NB4 (cell line): ENCODE measurements around the gene CBFA2T2.
A peak's percentile ranks its signal among the peaks of the same experiment; 100 is the strongest.
"Not testable (repeated sequence)": the region's sequence is repeated elsewhere in the genome, so short reads cannot be mapped to it uniquely, and the experiment has no call there.

Experiments
- DNase-seq: peaks from one replicate; pipeline ENCODE4 v3.0.0; 2010; ENCODE audit warnings: low read depth
- H3K4me3 ChIP-seq: one replicate; pipeline ENCODE4 v1.5.1; 2011; ENCODE audit warnings: mild to moderate bottlenecking, low read depth, low read length, moderate library complexity
- CTCF ChIP-seq: IDR thresholded peaks from one replicate; pipeline ENCODE4 v1.5.1; 2012; ENCODE audit warnings: low read depth, low read length
- MAX ChIP-seq: IDR thresholded peaks from 2 replicates; pipeline ENCODE4 v1.6.1; 2011; ENCODE audit warnings: low read depth, low read length
- MYC ChIP-seq: IDR thresholded peaks from 2 replicates; pipeline ENCODE4 v1.6.1; 2011; ENCODE audit warnings: low read depth, low read length
- POLR2A ChIP-seq: IDR thresholded peaks from 2 replicates; pipeline ENCODE4 v1.6.1; 2011; ENCODE audit warnings: mild to moderate bottlenecking; ENCODE audit not compliant: insufficient read length; ENCODE audit errors: extremely low read depth

Gene CBFA2T2

GRCh38 chr20:33636776-33637175 is 146.9 kb downstream of the CBFA2T2 start:
- H3K4me3 ChIP-seq: no peak overlapping the region
- TF ChIP-seq MYC: no peak
- no peak for TF ChIP-seq MAX
- no peak for TF ChIP-seq CTCF
- TF ChIP-seq POLR2A: no peak
- DNase-seq: no peak

GRCh38 chr20:33640287-33640686 is 150.4 kb downstream of the CBFA2T2 start:
- TF ChIP-seq MYC: no peak
- TF ChIP-seq POLR2A: no peak
- TF ChIP-seq MAX: no peak
- no peak for TF ChIP-seq CTCF
- DNase-seq: no peak
- no peak overlapping the region for H3K4me3 ChIP-seq

GRCh38 chr20:33644313-33645071 is 154.6 kb downstream of the CBFA2T2 start:
- no peak overlapping the region for H3K4me3 ChIP-seq
- DNase-seq: no peak
- TF ChIP-seq POLR2A (no peak), CTCF (no peak), MAX (no peak), MYC (no peak)

GRCh38 chr20:33645072-33645358 is 155.1 kb downstream of the CBFA2T2 start:
- DNase-seq: peak; percentile 53
- H3K4me3 ChIP-seq: no peak overlapping the region
- TF ChIP-seq MYC: no peak
- TF ChIP-seq MAX: no peak
- no peak for TF ChIP-seq POLR2A
- TF ChIP-seq CTCF: no peak

GRCh38 chr20:33645396-33645795 is 155.5 kb downstream of the CBFA2T2 start:
- no peak for DNase-seq
- TF ChIP-seq POLR2A (no peak), MAX (no peak), CTCF (no peak), MYC (no peak)
- H3K4me3 ChIP-seq: no peak overlapping the region

- TF ChIP-seq CTCF (no peak), MYC (no peak), MAX (no peak), POLR2A (no peak)
- H3K4me3 ChIP-seq: no peak overlapping the region
- no peak for DNase-seq
These were observed 156.3 kb downstream of the CBFA2T2 start for GRCh38 chr20:33646191-33646590.

GRCh38 chr20:33646959-33647602 is 157.2 kb downstream of the CBFA2T2 start:
- not testable (repeated sequence) for DNase-seq, H3K4me3 ChIP-seq
